ENCODE data around the gene TBX21. TPM values are rescaled to one million over a fixed set of nuclear protein-coding genes. Genes with fewer than 3 reads are reported as not detected.

The TBX21 gene
- total RNA-seq, 2 donors from 2014 or later = not detected

DNA sequence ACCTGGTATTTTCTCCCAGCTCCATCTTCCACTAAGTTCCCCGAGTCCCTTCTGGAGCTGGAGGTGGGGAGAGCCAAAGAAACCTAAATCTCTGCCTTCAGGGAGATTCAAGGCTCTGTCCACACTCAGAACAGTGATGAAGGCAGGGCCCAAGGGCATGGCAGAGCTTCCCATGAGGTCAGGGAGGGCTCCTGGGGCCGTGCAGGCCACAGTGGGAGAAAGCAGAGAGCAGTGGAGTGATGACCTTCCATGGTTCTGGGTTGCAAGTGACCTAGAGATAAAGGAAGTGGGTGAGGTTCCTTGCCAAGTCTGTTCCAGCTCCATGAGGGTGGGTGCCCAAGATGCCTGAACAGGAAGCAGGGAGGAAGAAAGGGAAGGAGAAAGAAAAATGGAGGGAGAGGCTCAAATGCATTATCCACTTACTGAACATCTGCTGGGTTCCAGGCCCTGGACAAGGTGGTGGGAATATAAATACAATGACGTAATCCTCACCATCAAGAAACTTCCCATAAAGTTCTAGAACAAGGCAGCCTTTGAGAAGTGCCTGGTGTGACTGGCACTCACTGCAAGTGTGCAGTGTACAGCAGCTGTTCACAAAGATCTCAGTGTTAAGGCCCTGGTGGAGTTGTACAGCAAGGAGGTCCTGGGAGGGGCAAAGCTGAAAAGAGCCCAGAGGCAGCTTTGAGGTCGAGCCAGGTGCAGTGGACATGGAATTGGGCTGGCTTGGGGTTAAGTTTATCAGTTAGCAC lies 25.8 kb upstream of the TBX21 start:
- TF ChIP-seq, protein P1, sequence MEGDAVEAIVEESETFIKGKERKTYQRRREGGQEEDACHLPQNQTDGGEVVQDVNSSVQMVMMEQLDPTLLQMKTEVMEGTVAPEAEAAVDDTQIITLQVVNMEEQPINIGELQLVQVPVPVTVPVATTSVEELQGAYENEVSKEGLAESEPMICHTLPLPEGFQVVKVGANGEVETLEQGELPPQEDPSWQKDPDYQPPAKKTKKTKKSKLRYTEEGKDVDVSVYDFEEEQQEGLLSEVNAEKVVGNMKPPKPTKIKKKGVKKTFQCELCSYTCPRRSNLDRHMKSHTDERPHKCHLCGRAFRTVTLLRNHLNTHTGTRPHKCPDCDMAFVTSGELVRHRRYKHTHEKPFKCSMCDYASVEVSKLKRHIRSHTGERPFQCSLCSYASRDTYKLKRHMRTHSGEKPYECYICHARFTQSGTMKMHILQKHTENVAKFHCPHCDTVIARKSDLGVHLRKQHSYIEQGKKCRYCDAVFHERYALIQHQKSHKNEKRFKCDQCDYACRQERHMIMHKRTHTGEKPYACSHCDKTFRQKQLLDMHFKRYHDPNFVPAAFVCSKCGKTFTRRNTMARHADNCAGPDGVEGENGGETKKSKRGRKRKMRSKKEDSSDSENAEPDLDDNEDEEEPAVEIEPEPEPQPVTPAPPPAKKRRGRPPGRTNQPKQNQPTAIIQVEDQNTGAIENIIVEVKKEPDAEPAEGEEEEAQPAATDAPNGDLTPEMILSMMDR (conservative IDR thresholded peaks at IDR 0.05) = no peak
- H3K36me3 Mint-ChIP-seq (ENCODE audit: low read depth) = peaks cover 6% of the 10 kb centered on the region
- no peak overlapping the region for H3K4me3 Mint-ChIP-seq
- H3K9me3 Mint-ChIP-seq = no peaks in the 10 kb centered on the region
- peaks cover 8% of the 10 kb centered on the region for H3K27me3 ChIP-seq (ENCODE audit: control insufficient read depth, insufficient read depth, low read length, poor library complexity, severe bottlenecking)
- H3K4me3 ChIP-seq (ENCODE audit: low read length) = no peak overlapping the region
- 88 to 100% methylated on average over 4 of the region's 4 CpGs for WGBS, 2 experiments (ENCODE audit: insufficient coverage in 1 of 2, insufficient read length in 1 of 2)
- no peaks in the 10 kb centered on the region for H3K9me3 ChIP-seq (ENCODE audit: control insufficient read depth, low read length)
- peaks cover 28% of the 10 kb centered on the region for H3K4me1 Mint-ChIP-seq
- no peak overlapping the region for H3K27ac ChIP-seq (ENCODE audit: low read depth, low read length)
- no peak overlapping the region for H3K9ac ChIP-seq (ENCODE audit: extremely low read depth, low read length, poor library complexity, severe bottlenecking)
- DNase-seq = no peak
- H3K36me3 ChIP-seq (ENCODE audit: control insufficient read depth, insufficient read depth, low read length) = peaks cover 19% of the 10 kb centered on the region
- peaks cover 5% of the 10 kb centered on the region for H3K4me1 ChIP-seq (ENCODE audit: control insufficient read depth, insufficient read depth, low read length)
- peaks cover 22% of the 10 kb centered on the region for H3K27me3 Mint-ChIP-seq (ENCODE audit: insufficient read depth)
- H3K27ac Mint-ChIP-seq = no peak overlapping the region

DNA sequence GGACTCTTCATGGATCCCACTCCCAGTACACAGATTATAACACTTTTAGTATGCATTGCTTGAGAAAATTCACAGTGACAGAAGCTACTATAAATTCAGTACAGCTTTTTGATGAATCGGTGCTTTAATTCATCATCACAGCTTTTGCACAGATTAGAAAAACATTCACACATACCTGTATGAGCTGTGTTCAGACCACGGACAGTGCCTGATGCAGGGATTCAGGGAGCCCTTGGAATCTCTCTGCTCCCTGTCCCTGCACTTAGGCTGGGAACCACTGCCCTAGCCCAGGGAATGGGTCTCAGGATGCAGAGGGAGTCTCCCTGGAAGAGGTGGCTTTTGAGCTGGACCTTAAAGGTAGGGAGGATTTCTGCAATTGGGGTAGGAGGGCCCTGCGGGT lies 25.2 kb upstream of the TBX21 start:
- H3K9ac ChIP-seq (ENCODE audit: extremely low read depth, low read length, poor library complexity, severe bottlenecking) = no peak overlapping the region
- peaks cover 5% of the 10 kb centered on the region for H3K4me1 ChIP-seq (ENCODE audit: control insufficient read depth, insufficient read depth, low read length)
- Mint-ChIP-seq H3K9me3 (no peaks in the 10 kb centered on the region), H3K36me3 (ENCODE audit: low read depth) (peaks cover 6% of the 10 kb centered on the region), H3K27ac (no peak overlapping the region), H3K4me1 (peaks cover 28% of the 10 kb centered on the region), H3K27me3 (ENCODE audit: insufficient read depth) (peaks cover 28% of the 10 kb centered on the region), H3K4me3 (peak overlapping the region; percentile 29)
- H3K36me3 ChIP-seq (ENCODE audit: control insufficient read depth, insufficient read depth, low read length) = peaks cover 19% of the 10 kb centered on the region
- TF ChIP-seq, protein P1 (conservative IDR thresholded peaks at IDR 0.05) = no peak
- WGBS, 2 experiments (ENCODE audit: insufficient coverage in 1 of 2, insufficient read length in 1 of 2) = 76 to 80% methylated on average over 2 to 3 of the region's 3 CpGs
- no peak for DNase-seq
- no peaks in the 10 kb centered on the region for H3K9me3 ChIP-seq (ENCODE audit: control insufficient read depth, low read length)
- H3K27ac ChIP-seq (ENCODE audit: low read depth, low read length) = no peak overlapping the region
- H3K27me3 ChIP-seq (ENCODE audit: control insufficient read depth, insufficient read depth, low read length, poor library complexity, severe bottlenecking) = peaks cover 8% of the 10 kb centered on the region
- H3K4me3 ChIP-seq (ENCODE audit: low read length) = no peak overlapping the region

DNA sequence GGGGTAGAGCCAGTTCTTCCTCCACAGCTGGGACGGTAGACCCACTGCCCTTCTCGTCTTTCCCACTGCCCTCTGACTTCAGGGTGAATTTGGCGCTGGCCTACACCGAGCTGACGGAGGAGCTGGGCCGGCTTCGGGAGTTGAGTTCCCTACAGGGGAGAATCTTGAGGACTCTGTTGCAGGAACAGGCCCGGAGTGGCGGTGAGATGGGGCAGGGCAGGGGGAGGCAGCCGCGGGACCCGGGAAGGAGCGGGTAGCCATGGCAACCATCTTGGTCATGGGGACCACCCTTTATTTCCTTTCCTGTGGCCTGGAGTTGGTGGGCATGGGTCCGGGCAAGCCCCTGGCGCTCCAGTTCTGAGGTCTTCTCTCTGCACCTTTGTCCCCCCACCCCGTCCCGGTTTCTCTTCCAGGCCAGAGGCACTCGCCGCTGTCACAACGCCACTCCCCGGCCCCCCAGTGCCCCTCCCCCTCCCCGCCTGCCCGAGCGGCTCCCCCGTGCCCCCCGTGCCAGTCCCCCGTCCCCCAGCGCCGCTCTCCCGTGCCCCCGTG lies 24.6 kb upstream of the TBX21 start:
- peak overlapping the region; percentile 29 for H3K4me3 Mint-ChIP-seq
- H3K9ac ChIP-seq (ENCODE audit: extremely low read depth, low read length, poor library complexity, severe bottlenecking) = no peak overlapping the region
- H3K9me3 ChIP-seq (ENCODE audit: control insufficient read depth, low read length) = no peaks in the 10 kb centered on the region
- H3K4me3 ChIP-seq (ENCODE audit: low read length) = no peak overlapping the region
- H3K9me3 Mint-ChIP-seq = no peaks in the 10 kb centered on the region
- no peak for DNase-seq
- no peak overlapping the region for H3K27ac ChIP-seq (ENCODE audit: low read depth, low read length)
- H3K4me1 Mint-ChIP-seq = peaks cover 28% of the 10 kb centered on the region
- WGBS, 2 experiments (ENCODE audit: insufficient coverage in 1 of 2, insufficient read length in 1 of 2) = 50 to 56% methylated on average over 9 to 26 of the region's 31 CpGs
- peaks cover 5% of the 10 kb centered on the region for H3K4me1 ChIP-seq (ENCODE audit: control insufficient read depth, insufficient read depth, low read length)
- H3K27ac Mint-ChIP-seq = no peak overlapping the region
- H3K36me3 Mint-ChIP-seq (ENCODE audit: low read depth) = peaks cover 6% of the 10 kb centered on the region
- H3K27me3 Mint-ChIP-seq (ENCODE audit: insufficient read depth) = peaks cover 33% of the 10 kb centered on the region
- TF ChIP-seq, protein P1 (conservative IDR thresholded peaks at IDR 0.05) = no peak
- peaks cover 8% of the 10 kb centered on the region for H3K27me3 ChIP-seq (ENCODE audit: control insufficient read depth, insufficient read depth, low read length, poor library complexity, severe bottlenecking)
- peaks cover 19% of the 10 kb centered on the region for H3K36me3 ChIP-seq (ENCODE audit: control insufficient read depth, insufficient read depth, low read length)

All from endodermal cell (in vitro differentiated cells).